GM18505 (cell line): ENCODE measurements around the gene KIF1C.
"Not testable (repeated sequence)": the region's sequence is repeated elsewhere in the genome, so short reads cannot be mapped to it uniquely, and the experiment has no call there.

ENCODE experiments used
- ATAC-seq: cut with Tn5 transposase; IDR thresholded peaks from one replicate; pipeline ENCODE4 v1.9.1; 2021; ENCODE audit not compliant: unreplicated experiment
- POLR2A ChIP-seq: IDR thresholded peaks from 4 replicates; pipeline ENCODE4 v1.6.1; 2011; ENCODE audit warnings: borderline replicate concordance; ENCODE audit not compliant: insufficient read depth, insufficient read length; ENCODE audit errors: extremely low read depth

KIF1C gene

DNA sequence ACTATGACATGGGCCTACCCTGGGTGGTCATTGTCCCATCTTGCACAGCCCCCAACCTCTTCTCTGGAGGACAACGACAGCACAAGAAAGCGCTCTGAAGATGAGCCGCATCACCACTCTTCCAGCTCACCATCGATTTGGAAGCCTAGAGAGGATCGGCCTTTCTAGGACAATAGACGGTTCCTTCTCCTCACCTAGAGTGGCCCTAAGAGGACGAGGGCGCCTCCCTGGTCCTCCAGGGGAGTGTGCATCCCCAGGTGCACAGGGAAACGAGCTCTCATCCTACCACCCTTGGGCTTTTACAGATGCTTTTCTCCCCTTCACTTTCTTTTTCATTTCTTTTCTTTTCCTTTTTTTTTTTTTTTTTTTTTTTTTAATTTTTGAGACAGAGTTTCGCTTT, 57.8 kb downstream of the KIF1C start:
- no peak for TF ChIP-seq POLR2A
- ATAC-seq = no peak

DNA sequence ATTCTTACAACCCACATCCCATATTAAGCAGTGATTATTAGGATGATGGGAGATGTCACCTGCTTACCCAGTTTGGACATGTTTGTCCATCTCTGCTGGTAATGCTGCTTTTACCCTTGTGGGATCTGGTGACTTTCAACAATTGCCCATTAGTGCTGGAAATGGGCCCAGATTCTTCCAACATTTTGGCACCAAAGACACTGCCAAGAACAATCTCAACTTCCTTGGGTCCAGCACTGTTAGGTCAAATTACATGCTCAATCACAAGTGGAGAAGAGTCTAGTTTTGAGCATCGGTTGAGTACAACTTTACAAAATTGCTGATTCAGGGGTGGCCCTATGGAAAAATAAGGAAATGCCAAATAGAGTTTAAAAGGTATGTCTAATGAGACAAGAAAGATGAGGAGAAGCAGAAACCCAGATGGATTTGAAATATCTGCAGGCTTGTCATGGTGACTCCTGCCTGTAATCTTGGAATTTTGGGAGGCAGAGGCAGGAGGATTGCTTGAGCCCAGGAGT, 67.5 kb downstream of the KIF1C start:
- TF ChIP-seq POLR2A = no peak
- ATAC-seq = no peak

DNA sequence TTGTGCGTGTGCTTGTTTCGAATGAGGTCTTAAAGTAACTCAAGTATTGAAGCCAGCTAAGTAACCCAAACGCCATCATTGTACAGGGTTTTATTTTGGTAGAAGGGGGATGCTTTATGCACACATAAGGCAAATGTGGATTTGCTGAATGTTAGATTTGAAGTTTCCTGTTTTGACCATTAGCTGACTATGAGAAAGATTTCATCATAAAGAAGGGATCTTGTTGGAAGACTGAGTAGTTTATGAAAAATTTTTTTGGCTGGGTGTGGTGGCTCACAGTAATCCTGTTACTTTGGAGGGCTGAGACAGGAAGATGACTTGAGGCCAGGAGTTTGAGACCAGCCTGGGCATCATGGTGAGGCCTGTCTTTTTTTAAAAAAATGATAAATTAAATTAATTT, 70.5 kb downstream of the KIF1C start:
- ATAC-seq = no peak
- TF ChIP-seq POLR2A = no peak

DNA sequence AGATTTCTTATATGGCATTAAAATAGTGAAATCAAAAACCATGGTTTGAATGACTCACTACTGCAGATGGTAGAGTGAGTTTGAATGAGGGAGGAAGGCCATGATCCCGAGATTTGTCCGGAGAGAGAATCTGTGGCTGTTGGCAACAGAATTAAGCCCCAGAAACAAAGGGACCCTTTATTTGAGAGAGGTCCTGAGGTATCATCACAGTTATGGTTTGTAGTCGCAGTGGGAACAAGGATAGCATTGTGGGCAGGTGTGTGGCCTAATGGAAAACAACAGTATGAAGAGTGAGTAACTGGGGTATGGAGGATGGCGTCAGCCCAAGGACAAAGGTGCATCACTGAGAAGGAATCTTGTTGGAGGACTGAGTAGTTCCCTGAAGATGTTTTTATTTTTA, 72.0 kb downstream of the KIF1C start:
- TF ChIP-seq POLR2A = no peak
- ATAC-seq = no peak

- ATAC-seq = not testable (repeated sequence)
Measured at GRCh38 chr17:5075472-5075871, 77.7 kb downstream of the KIF1C start.

GRCh38 chr17:5077275-5077674, 79.5 kb downstream of the KIF1C start:
- ATAC-seq = not testable (repeated sequence)

DNA sequence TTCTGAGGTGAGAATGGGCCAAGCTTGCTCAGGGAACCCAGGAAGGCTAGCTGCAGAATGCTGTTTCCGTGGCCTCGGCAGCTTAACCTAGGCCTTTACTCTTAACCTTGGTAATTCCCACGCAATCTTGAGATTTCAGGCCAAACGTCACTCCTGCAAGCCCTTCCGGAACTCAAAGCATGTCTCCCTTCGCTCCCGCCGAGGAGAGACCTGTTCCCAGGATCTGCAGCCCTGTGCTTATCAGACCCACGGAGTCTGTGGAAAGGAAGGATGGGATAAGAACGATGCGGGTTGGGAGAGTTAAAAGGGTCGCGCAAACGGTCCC, 80.0 kb downstream of the KIF1C start:
- no peak for TF ChIP-seq POLR2A
- no peak for ATAC-seq
